ENCODE data around the gene COX4I2.
A peak's percentile ranks its signal among the peaks of the same experiment; 100 is the strongest.

The COX4I2 gene

GRCh38 chr20:31671324-31671723 is 33.6 kb downstream of the COX4I2 start:
- Histone ChIP-seq H3K27ac (ENCODE audit: low read length) (no peak overlapping the region), H3K27me3 (replicated peaks; ENCODE audit: insufficient read depth, low read length) (no peaks in the 10 kb centered on the region), H3F3A (ENCODE audit: insufficient read depth, low read length) (peaks cover 37% of the 10 kb centered on the region), H3K9me2 (replicated peaks; ENCODE audit: insufficient read depth, low read length) (no peaks in the 10 kb centered on the region), H3K4me3 (ENCODE audit: low read length) (no peak overlapping the region), H2AFZ (ENCODE audit: low read length) (no peak overlapping the region), H3K79me2 (ENCODE audit: low read length) (peaks cover 98% of the 10 kb centered on the region), H3K4me2 (ENCODE audit: low read depth, low read length) (no peak overlapping the region), H3K9me3 (replicated peaks; ENCODE audit: insufficient read depth, low read length) (no peaks in the 10 kb centered on the region), H4K20me1 (ENCODE audit: insufficient read depth, low read length) (peaks cover 7% of the 10 kb centered on the region; the same call in 1 of the 2 replicates), H3K4me1 (ENCODE audit: low read length) (peaks cover 46% of the 10 kb centered on the region), H3K36me3 (replicated peaks; ENCODE audit: insufficient read depth, low read length) (peaks cover 14% of the 10 kb centered on the region; the same call in 1 of the 2 replicates), H3K9ac (ENCODE audit: low read length) (no peak overlapping the region)
- no peak for DNase-seq
- TF ChIP-seq EZH2 (optimal IDR thresholded peaks at IDR 0.05; ENCODE audit: low read depth, low read length) (no peak), CTCF (IDR thresholded peaks at IDR 0.05; ENCODE audit: low read length) (no peak), EZH2phosphoT487 (IDR thresholded peaks at IDR 0.05; ENCODE audit: low read length) (no peak)

- Histone ChIP-seq H2AFZ (ENCODE audit: low read length) (no peak overlapping the region), H3K9ac (ENCODE audit: low read length) (no peak overlapping the region), H3K4me1 (ENCODE audit: low read length) (peaks cover 51% of the 10 kb centered on the region), H3K9me2 (replicated peaks; ENCODE audit: insufficient read depth, low read length) (no peaks in the 10 kb centered on the region), H3K27ac (ENCODE audit: low read length) (no peak overlapping the region), H3K36me3 (replicated peaks; ENCODE audit: insufficient read depth, low read length) (peaks cover 14% of the 10 kb centered on the region; the same call in 1 of the 2 replicates), H3K79me2 (ENCODE audit: low read length) (peaks cover 98% of the 10 kb centered on the region), H3K27me3 (replicated peaks; ENCODE audit: insufficient read depth, low read length) (no peaks in the 10 kb centered on the region), H3K4me3 (ENCODE audit: low read length) (no peak overlapping the region), H4K20me1 (ENCODE audit: insufficient read depth, low read length) (no peaks in the 10 kb centered on the region), H3K4me2 (ENCODE audit: low read depth, low read length) (no peak overlapping the region), H3F3A (ENCODE audit: insufficient read depth, low read length) (peaks cover 38% of the 10 kb centered on the region), H3K9me3 (replicated peaks; ENCODE audit: insufficient read depth, low read length) (no peaks in the 10 kb centered on the region)
- DNase-seq: no peak
- TF ChIP-seq EZH2 (optimal IDR thresholded peaks at IDR 0.05; ENCODE audit: low read depth, low read length) (no peak), EZH2phosphoT487 (IDR thresholded peaks at IDR 0.05; ENCODE audit: low read length) (no peak), CTCF (IDR thresholded peaks at IDR 0.05; ENCODE audit: low read length) (no peak)
These were observed 35.7 kb downstream of the COX4I2 start for GRCh38 chr20:31673435-31673834.

- TF ChIP-seq EZH2phosphoT487 (IDR thresholded peaks at IDR 0.05; ENCODE audit: low read length) (no peak), CTCF (IDR thresholded peaks at IDR 0.05; ENCODE audit: low read length) (no peak), EZH2 (optimal IDR thresholded peaks at IDR 0.05; ENCODE audit: low read depth, low read length) (no peak)
- no peaks in the 10 kb centered on the region for H3K27me3 ChIP-seq (replicated peaks; ENCODE audit: insufficient read depth, low read length)
- H3K4me3 ChIP-seq (ENCODE audit: low read length): no peak overlapping the region
- H3K4me1 ChIP-seq (ENCODE audit: low read length): peaks cover 57% of the 10 kb centered on the region
- DNase-seq: no peak
- no peaks in the 10 kb centered on the region for H3K9me3 ChIP-seq (replicated peaks; ENCODE audit: insufficient read depth, low read length)
- no peaks in the 10 kb centered on the region for H4K20me1 ChIP-seq (ENCODE audit: insufficient read depth, low read length)
- H3K27ac ChIP-seq (ENCODE audit: low read length): peak overlapping the region; percentile 70; the same call in 1 of the 2 replicates
- no peak overlapping the region for H3K4me2 ChIP-seq (ENCODE audit: low read depth, low read length)
- H3K9me2 ChIP-seq (replicated peaks; ENCODE audit: insufficient read depth, low read length): no peaks in the 10 kb centered on the region
- peaks cover 14% of the 10 kb centered on the region; the same call in 1 of the 2 replicates for H3K36me3 ChIP-seq (replicated peaks; ENCODE audit: insufficient read depth, low read length)
- H2AFZ ChIP-seq (ENCODE audit: low read length): no peak overlapping the region
- no peak overlapping the region for H3K9ac ChIP-seq (ENCODE audit: low read length)
- peaks cover 40% of the 10 kb centered on the region for H3F3A ChIP-seq (ENCODE audit: insufficient read depth, low read length)
- H3K79me2 ChIP-seq (ENCODE audit: low read length): peaks cover 98% of the 10 kb centered on the region
These were observed 36.3 kb downstream of the COX4I2 start for GRCh38 chr20:31673943-31674463.

All from MM.1S (cell line).